ENCODE data around the gene SVEP1.

SVEP1 gene

GRCh38 chr9:110517483-110517882 is 62.1 kb downstream of the SVEP1 start:
- no peak for DNase-seq

GRCh38 chr9:110514897-110515296 is 64.6 kb downstream of the SVEP1 start:
- no peak for DNase-seq

- no peak for DNase-seq
These were observed 66.7 kb downstream of the SVEP1 start for GRCh38 chr9:110512817-110513216.

GRCh38 chr9:110509792-110510191 is 69.7 kb downstream of the SVEP1 start:
- no peak for DNase-seq

- no peak for DNase-seq
These were observed 76.7 kb downstream of the SVEP1 start for GRCh38 chr9:110502842-110503241.

- no peak for DNase-seq
These were observed 79.9 kb downstream of the SVEP1 start for GRCh38 chr9:110499608-110500007.

- DNase-seq, result no peak
These were observed 92.3 kb downstream of the SVEP1 start for GRCh38 chr9:110487196-110487595.

GRCh38 chr9:110486218-110486617 is 93.3 kb downstream of the SVEP1 start:
- DNase-seq, result no peak

- no peak for DNase-seq
These were observed 100.1 kb downstream of the SVEP1 start for GRCh38 chr9:110479481-110479880.

- no peak for DNase-seq
These were observed 103.3 kb downstream of the SVEP1 start for GRCh38 chr9:110476251-110476650.

GRCh38 chr9:110472111-110472510 is 107.4 kb downstream of the SVEP1 start:
- no peak for DNase-seq

- DNase-seq, result no peak
These were observed 110.6 kb downstream of the SVEP1 start for GRCh38 chr9:110468950-110469349.

- no peak for DNase-seq
These were observed 114.4 kb downstream of the SVEP1 start for GRCh38 chr9:110465190-110465589.

GRCh38 chr9:110464321-110464720 is 115.2 kb downstream of the SVEP1 start:
- no peak for DNase-seq

- no peak for DNase-seq
These were observed 116.0 kb downstream of the SVEP1 start for GRCh38 chr9:110463499-110463898.

GRCh38 chr9:110457245-110457644 is 122.3 kb downstream of the SVEP1 start:
- no peak for DNase-seq

GRCh38 chr9:110456681-110457080 is 122.9 kb downstream of the SVEP1 start:
- DNase-seq, result no peak

GRCh38 chr9:110455860-110456259 is 123.7 kb downstream of the SVEP1 start:
- DNase-seq, result no peak

GRCh38 chr9:110452227-110452801 is 127.2 kb downstream of the SVEP1 start:
- DNase-seq, result no peak

- DNase-seq, result no peak
These were observed 127.8 kb downstream of the SVEP1 start for GRCh38 chr9:110451726-110452125.

GRCh38 chr9:110447476-110447875 is 132.1 kb downstream of the SVEP1 start:
- DNase-seq, result no peak

- no peak for DNase-seq
These were observed 133.4 kb downstream of the SVEP1 start for GRCh38 chr9:110446171-110446570.

- no peak for DNase-seq
These were observed 134.6 kb downstream of the SVEP1 start for GRCh38 chr9:110444911-110445310.

GRCh38 chr9:110443866-110444220 is 135.7 kb downstream of the SVEP1 start:
- no peak for DNase-seq

GRCh38 chr9:110443146-110443865 is 136.2 kb downstream of the SVEP1 start:
- DNase-seq, result no peak

Data from CD4-positive, alpha-beta T cell treated with Interleukin-1 beta for 1 hour (primary cell).